K562 (cell line): ENCODE results near the gene CCDC47. TPM values are rescaled to one million over a fixed set of nuclear protein-coding genes. Genes with fewer than 3 reads are reported as not detected.

Source experiments
- C11orf30 ChIP-seq: fragments of 450-650 bp; IDR thresholded peaks from 2 replicates; pipeline ENCODE4 v1.6.1; 2016; ENCODE audit warnings: low read depth, mild to moderate bottlenecking
- CHCHD3 ChIP-seq: fragments of 250-450 bp; sonication (Bioruptor Pico); IDR thresholded peaks from 2 replicates; pipeline ENCODE4 v2.1.2; 2022; ENCODE audit warnings: mild to moderate bottlenecking
- CREM ChIP-seq: IDR thresholded peaks from 2 replicates; pipeline ENCODE4 v1.6.1; 2014; ENCODE audit warnings: antibody characterized with exemption, low read depth
- CTCFL ChIP-seq: IDR thresholded peaks from 2 replicates; pipeline ENCODE4 v1.6.1; 2011; ENCODE audit warnings: borderline replicate concordance, low read depth, mild to moderate bottlenecking, moderate library complexity, low read length; ENCODE audit not compliant: insufficient read depth, poor library complexity, severe bottlenecking
- E2F5 ChIP-seq: sonication (generic); formaldehyde crosslinking; IDR thresholded peaks from 2 replicates; pipeline ENCODE4 v1.8.0; 2022; ENCODE audit warnings: mild to moderate bottlenecking, missing genetic modification reagents
- FOXP4 ChIP-seq: sonication (generic); formaldehyde crosslinking; IDR thresholded peaks from 2 replicates; pipeline ENCODE4 v1.8.0; 2022; ENCODE audit warnings: mild to moderate bottlenecking, missing genetic modification reagents, borderline replicate concordance
- GATAD2B ChIP-seq: fragments of 450-650 bp; IDR thresholded peaks from 2 replicates; pipeline ENCODE4 v1.6.1; 2017; ENCODE audit warnings: mild to moderate bottlenecking, borderline replicate concordance
- HSF4 ChIP-seq: fragments of 250-450 bp; sonication (Bioruptor Pico); IDR thresholded peaks from 2 replicates; pipeline ENCODE4 v2.1.2; 2022; ENCODE audit warnings: mild to moderate bottlenecking, moderate library complexity, borderline replicate concordance
- JUND ChIP-seq, 2 experiments: IDR thresholded peaks; 2 replicates in 1 of 2; 3 replicates in 1 of 2; pipeline ENCODE4 v1.6.1; 2011; ENCODE audit warnings: borderline replicate concordance in 2 of 2, low read depth in 2 of 2, low read length in 2 of 2, improper control_type of control experiment in 1 of 2, missing biosample characterization in 1 of 2, missing genetic modification characterization in 1 of 2, missing genetic modification reagents in 1 of 2
- MECOM ChIP-seq: fragments of 250-450 bp; sonication (Bioruptor Pico); IDR thresholded peaks from 2 replicates; pipeline ENCODE4 v1.8.0; 2022; ENCODE audit warnings: inconsistent platforms
- MIER1 ChIP-seq: fragments of 450-650 bp; IDR thresholded peaks from 2 replicates; pipeline ENCODE4 v1.6.1; 2016; ENCODE audit warnings: antibody characterized with exemption, mild to moderate bottlenecking, low read depth
- NFE2 ChIP-seq: IDR thresholded peaks from 2 replicates; pipeline ENCODE4 v1.6.1; 2014; ENCODE audit warnings: antibody characterized with exemption, low read depth
- PTTG1 ChIP-seq: fragments of 450-650 bp; IDR thresholded peaks from 2 replicates; pipeline ENCODE4 v1.6.1; 2016; ENCODE audit warnings: low read depth, mild to moderate bottlenecking, missing genetic modification characterization, missing compliant biosample characterization
- RBM34 ChIP-seq: fragments of 200-400 bp; formaldehyde crosslinking; IDR thresholded peaks from 2 replicates; pipeline ENCODE4 v1.6.1; 2018; ENCODE audit warnings: low read length, borderline replicate concordance; ENCODE audit not compliant: insufficient read depth
- SNRNP70 ChIP-seq: fragments of 200-400 bp; formaldehyde crosslinking; optimal IDR thresholded peaks from 2 replicates; pipeline ENCODE3; 2017; ENCODE audit warnings: low read depth, low read length
- SREBF1 ChIP-seq: fragments of 150-350 bp; IDR thresholded peaks from 2 replicates; pipeline ENCODE4 v1.6.1; 2014; ENCODE audit warnings: antibody characterized with exemption, low read depth, low read length, borderline replicate concordance
- SRSF1 ChIP-seq: fragments of 200-400 bp; formaldehyde crosslinking; IDR thresholded peaks from 2 replicates; pipeline ENCODE4 v1.6.1; 2017; ENCODE audit warnings: mild to moderate bottlenecking, low read depth, low read length, moderate library complexity
- SRSF9 ChIP-seq: fragments of 200-400 bp; formaldehyde crosslinking; IDR thresholded peaks from 2 replicates; pipeline ENCODE4 v1.6.1; 2017; ENCODE audit warnings: low read depth, low read length, borderline replicate concordance
- TAF7 ChIP-seq: fragments of 450-650 bp; IDR thresholded peaks from 2 replicates; pipeline ENCODE4 v1.6.1; 2016; ENCODE audit warnings: missing genetic modification characterization, missing compliant biosample characterization
- THRAP3 ChIP-seq: fragments of 450-650 bp; IDR thresholded peaks from 2 replicates; pipeline ENCODE4 v1.6.1; 2016; ENCODE audit warnings: mild to moderate bottlenecking, inconsistent platforms, borderline replicate concordance
- ZC3H8 ChIP-seq: fragments of 450-650 bp; IDR thresholded peaks from 2 replicates; pipeline ENCODE4 v1.6.1; 2017
- ZNF140 ChIP-seq: fragments of 250-450 bp; sonication (Bioruptor Pico); IDR thresholded peaks from 2 replicates; pipeline ENCODE4 v1.8.0; 2021; ENCODE audit warnings: moderate library complexity, mild to moderate bottlenecking, inconsistent platforms
- ZNF143 ChIP-seq: sonication (generic); formaldehyde crosslinking; IDR thresholded peaks from 2 replicates; pipeline ENCODE4 v1.9.0; 2022; ENCODE audit warnings: mild to moderate bottlenecking, missing genetic modification reagents
- ZNF282 ChIP-seq: sonication (generic); formaldehyde crosslinking; IDR thresholded peaks from 2 replicates; pipeline ENCODE4 v1.8.1; 2023; ENCODE audit warnings: missing genetic modification reagents
- ZNF316 ChIP-seq: fragments of 450-650 bp; IDR thresholded peaks from 2 replicates; pipeline ENCODE4 v1.6.1; 2016
- ZNF584 ChIP-seq: fragments of 200-800 bp; sonication (Bioruptor generic); IDR thresholded peaks from 2 replicates; pipeline ENCODE4 v1.6.1; 2016; ENCODE audit warnings: low read depth, mild to moderate bottlenecking, missing genetic modification characterization, missing compliant biosample characterization
- ZNF707 ChIP-seq: fragments of 250-450 bp; sonication (Bioruptor Pico); conservative IDR thresholded peaks from 2 replicates; pipeline ENCODE4 v1.8.0; 2022; ENCODE audit warnings: inconsistent platforms, mild to moderate bottlenecking, moderate library complexity
- polyA plus RNA-seq, 8 experiments: library from polyadenylated mRNA; depleted of rRNA in 4 of 8; stranded (reverse) in 5 of 8; unstranded in 3 of 8; fragments of >200 nt; fragmentation: Nextera tagmentation in 2 of 8; fragmentation: Illumina TruSeq in 1 of 8; extraction: Ambion mirVana in 2 of 8; extraction: Trizol in 1 of 8; gene quantifications; 2 replicates each; pipeline versions ENCODE4 v1.2.1 to v1.2.3, GENCODE V29; 2011 to 2014; ENCODE audit warnings: inconsistent platforms in 1 of 8, missing spikeins in 1 of 8
- total RNA-seq, 7 experiments: library from RNA; depleted of rRNA in 6 of 7; stranded (reverse); fragments of >200 nt in 6 of 7; fragmentation: Illumina TruSeq in 2 of 7; extraction: Trizol in 2 of 7; gene quantifications; 2 replicates each; pipeline versions ENCODE4 v1.2.1 to v1.2.3, GENCODE V29; 2011 to 2021; ENCODE audit warnings: low replicate concordance in 1 of 7

Gene CCDC47
- total and polyA plus RNA-seq, 9 of the 15 experiments (the other 6 are each of a cell fraction or from before 2014, with no cell fraction given) = 15.5 to 162 (median 122) TPM

GRCh38 chr17:63772801-63773271, 561 bp downstream of the CCDC47 start (continued):
- no peak for TF ChIP-seq SRSF9
- no peak for TF ChIP-seq TAF7
- no peak for TF ChIP-seq E2F5
- no peak for TF ChIP-seq ZNF143 (CRISPR knock-in tag)
- TF ChIP-seq PTTG1 (tag) = no peak
- TF ChIP-seq ZNF140 (CRISPR knock-in tag) = no peak
- no peak for TF ChIP-seq THRAP3
- no peak for TF ChIP-seq CHCHD3 (CRISPR knock-in tag)
- TF ChIP-seq C11orf30 = peak; percentile 78
- no peak for TF ChIP-seq ZNF707 (CRISPR knock-in tag)
- no peak for TF ChIP-seq MIER1
- no peak for TF ChIP-seq SREBF1
- no peak for TF ChIP-seq ZNF282 (CRISPR knock-in tag)
- TF ChIP-seq SRSF1 = no peak
- TF ChIP-seq SNRNP70 = no peak
- TF ChIP-seq MECOM (CRISPR knock-in tag) = no peak
- no peak for TF ChIP-seq CREM
- TF ChIP-seq CTCFL = no peak
- no peak for TF ChIP-seq GATAD2B
- TF ChIP-seq HSF4 (CRISPR knock-in tag) = no peak
- TF ChIP-seq ZNF584 (CRISPR knock-in tag) = no peak
- TF ChIP-seq NFE2 = peak; percentile 64
- TF ChIP-seq RBM34 = no peak
- TF ChIP-seq FOXP4 (CRISPR knock-in tag) = no peak
- TF ChIP-seq ZNF316 = peak; percentile 87
- TF ChIP-seq JUND (IDR thresholded peaks at IDR 0.05; ENCODE audit: borderline replicate concordance, low read depth, low read length) = no peak
- no peak for TF ChIP-seq JUND (tag; IDR thresholded peaks at IDR 0.05; ENCODE audit: borderline replicate concordance, low read depth, low read length)
- no peak for TF ChIP-seq ZC3H8
